HG03196 (cell line): ENCODE measurements around the gene BHMT.
"Not testable (repeated sequence)": the region's sequence is repeated elsewhere in the genome, so short reads cannot be mapped to it uniquely, and the experiment has no call there.

ENCODE experiments used
- ATAC-seq: cut with Tn5 transposase; IDR thresholded peaks from one replicate; pipeline ENCODE4 v1.9.1; 2021; ENCODE audit not compliant: unreplicated experiment

Gene BHMT

GRCh38 chr5:79109527-79110492, 1.8 kb upstream of the BHMT start:
- no peak for ATAC-seq

- no peak for ATAC-seq
Observed at GRCh38 chr5:79111960-79112702, 522 bp downstream of the BHMT start.

- ATAC-seq: no peak
Observed at GRCh38 chr5:79112703-79113058, 1.1 kb downstream of the BHMT start.

GRCh38 chr5:79119486-79119885, 7.9 kb downstream of the BHMT start:
- no peak for ATAC-seq

GRCh38 chr5:79120221-79120620, 8.6 kb downstream of the BHMT start:
- no peak for ATAC-seq

- ATAC-seq: no peak
Observed at GRCh38 chr5:79122973-79123372, 11.4 kb downstream of the BHMT start.

GRCh38 chr5:79124607-79125006, 13.0 kb downstream of the BHMT start:
- no peak for ATAC-seq

- no peak for ATAC-seq
Observed at GRCh38 chr5:79130781-79131180, 19.2 kb downstream of the BHMT start.

- no peak for ATAC-seq
Observed at GRCh38 chr5:79133121-79133656, 21.6 kb downstream of the BHMT start.

GRCh38 chr5:79133657-79134451, 22.2 kb downstream of the BHMT start:
- no peak for ATAC-seq

- ATAC-seq: no peak
Observed at GRCh38 chr5:79135790-79136553, 24.4 kb downstream of the BHMT start.

- ATAC-seq: no peak
Observed at GRCh38 chr5:79136618-79137017, 25.0 kb downstream of the BHMT start.

GRCh38 chr5:79140553-79140952, 28.9 kb downstream of the BHMT start:
- no peak for ATAC-seq

GRCh38 chr5:79143684-79144379, 32.2 kb downstream of the BHMT start:
- ATAC-seq: no peak

- no peak for ATAC-seq
Observed at GRCh38 chr5:79147076-79147475, 35.5 kb downstream of the BHMT start.

GRCh38 chr5:79149433-79149832, 37.8 kb downstream of the BHMT start:
- ATAC-seq: no peak

GRCh38 chr5:79151942-79152671, 40.5 kb downstream of the BHMT start:
- ATAC-seq: no peak

GRCh38 chr5:79157305-79157704, 45.7 kb downstream of the BHMT start:
- ATAC-seq: no peak

GRCh38 chr5:79161647-79162046, 50.0 kb downstream of the BHMT start:
- not testable (repeated sequence) for ATAC-seq
